22Rv1 (cell line): ENCODE measurements around the gene AADACL4.

Experiments used
- ZFX ChIP-seq: fragments of 450-650 bp; IDR thresholded peaks from 2 replicates; pipeline ENCODE4 v1.6.1; 2017; ENCODE audit warnings: antibody characterized with exemption, borderline replicate concordance
- TF ChIP-seq, protein P1 (sequence below): fragments of 450-650 bp; IDR thresholded peaks from 2 replicates; pipeline ENCODE4 v1.5.1; 2017; ENCODE audit warnings: mild to moderate bottlenecking

DNA sequence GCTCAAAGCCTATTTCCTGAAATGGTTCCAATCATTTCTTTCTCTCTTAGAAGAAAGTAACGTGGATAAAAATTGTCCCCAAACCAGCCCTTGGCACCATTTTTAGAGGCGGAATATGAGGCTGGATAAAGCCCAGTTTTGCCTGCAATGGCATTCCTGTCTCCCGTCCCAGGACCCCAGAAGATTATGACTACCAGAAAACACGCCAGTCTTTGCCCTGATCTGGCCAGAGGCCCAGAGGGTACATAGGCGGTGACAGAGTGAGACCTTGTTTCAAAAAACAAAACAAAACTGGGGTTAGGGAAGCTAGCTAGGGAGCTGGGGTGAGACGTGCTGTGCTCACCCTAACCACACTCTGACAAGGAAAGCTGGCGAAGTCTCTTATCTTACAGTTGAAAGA is at the start of gene AADACL4:
- TF ChIP-seq, protein P1, sequence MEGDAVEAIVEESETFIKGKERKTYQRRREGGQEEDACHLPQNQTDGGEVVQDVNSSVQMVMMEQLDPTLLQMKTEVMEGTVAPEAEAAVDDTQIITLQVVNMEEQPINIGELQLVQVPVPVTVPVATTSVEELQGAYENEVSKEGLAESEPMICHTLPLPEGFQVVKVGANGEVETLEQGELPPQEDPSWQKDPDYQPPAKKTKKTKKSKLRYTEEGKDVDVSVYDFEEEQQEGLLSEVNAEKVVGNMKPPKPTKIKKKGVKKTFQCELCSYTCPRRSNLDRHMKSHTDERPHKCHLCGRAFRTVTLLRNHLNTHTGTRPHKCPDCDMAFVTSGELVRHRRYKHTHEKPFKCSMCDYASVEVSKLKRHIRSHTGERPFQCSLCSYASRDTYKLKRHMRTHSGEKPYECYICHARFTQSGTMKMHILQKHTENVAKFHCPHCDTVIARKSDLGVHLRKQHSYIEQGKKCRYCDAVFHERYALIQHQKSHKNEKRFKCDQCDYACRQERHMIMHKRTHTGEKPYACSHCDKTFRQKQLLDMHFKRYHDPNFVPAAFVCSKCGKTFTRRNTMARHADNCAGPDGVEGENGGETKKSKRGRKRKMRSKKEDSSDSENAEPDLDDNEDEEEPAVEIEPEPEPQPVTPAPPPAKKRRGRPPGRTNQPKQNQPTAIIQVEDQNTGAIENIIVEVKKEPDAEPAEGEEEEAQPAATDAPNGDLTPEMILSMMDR, result no peak
- no peak for TF ChIP-seq ZFX
